PC-3 (cell line): ENCODE data around the gene CDH12.

ENCODE experiments used
- CTCF ChIP-seq: fragments of 300-600 bp; sonication (generic); conservative IDR thresholded peaks from 2 replicates; pipeline ENCODE4 v1.5.1; 2017; ENCODE audit warnings: antibody characterized with exemption, low read depth, mild to moderate bottlenecking, low read length
- EZH2 ChIP-seq: fragments of 300-600 bp; sonication (generic); IDR thresholded peaks from one replicate; pipeline ENCODE4 v1.6.1; 2017; ENCODE audit warnings: antibody characterized with exemption, mild to moderate bottlenecking, low read length; ENCODE audit not compliant: unreplicated experiment

DNA sequence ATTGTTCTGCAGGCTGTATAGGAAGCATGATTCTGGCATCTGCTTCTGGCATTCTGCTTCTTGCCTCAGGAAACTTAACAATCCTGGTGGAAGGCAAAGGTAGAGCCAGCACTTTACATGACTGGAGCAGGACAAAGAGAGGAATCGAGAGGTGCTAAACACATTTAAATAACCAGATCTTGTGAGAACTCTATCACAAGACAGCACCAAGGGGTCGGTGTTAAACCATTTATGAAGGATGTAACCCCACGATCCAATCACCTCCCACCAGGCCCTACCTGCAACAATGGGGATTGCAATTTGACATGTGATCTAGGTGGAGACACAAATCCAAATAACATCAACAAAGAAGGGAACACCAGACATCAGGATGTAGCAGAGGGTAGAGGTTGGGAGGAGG is 221.5 kb downstream of the CDH12 start:
- TF ChIP-seq CTCF (no peak), EZH2 (no peak)
